HG03571 (cell line): Measurements from ENCODE around the gene CDYL.
"Not testable (repeated sequence)": the region's sequence is repeated elsewhere in the genome, so short reads cannot be mapped to it uniquely, and the experiment has no call there.

ENCODE experiments used
- ATAC-seq: cut with Tn5 transposase; IDR thresholded peaks from one replicate; pipeline ENCODE4 v1.9.1; 2021; ENCODE audit not compliant: unreplicated experiment

CDYL gene

GRCh38 chr6:4803343-4803744, 27.1 kb downstream of the CDYL start:
- ATAC-seq = no peak

DNA sequence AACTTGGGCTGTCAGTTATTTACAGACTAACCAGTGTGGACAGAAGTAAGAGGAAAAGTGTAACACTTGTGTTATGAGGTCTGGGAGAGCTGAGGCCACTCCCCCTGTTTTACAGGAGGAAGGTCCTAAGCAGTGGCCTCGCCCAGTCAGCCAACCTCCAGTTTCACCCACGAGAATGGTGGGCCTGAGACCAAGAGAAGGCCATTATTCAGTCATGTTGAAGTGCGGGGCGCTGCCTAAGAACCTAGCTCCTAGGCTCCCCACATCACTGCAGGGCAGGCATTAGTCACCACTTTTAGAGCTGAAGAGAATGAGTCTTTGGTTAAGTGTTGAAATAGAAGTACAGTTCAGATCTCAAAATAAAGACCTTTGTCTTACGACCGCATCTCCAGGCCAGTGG, 27.9 kb downstream of the CDYL start:
- ATAC-seq = no peak

DNA sequence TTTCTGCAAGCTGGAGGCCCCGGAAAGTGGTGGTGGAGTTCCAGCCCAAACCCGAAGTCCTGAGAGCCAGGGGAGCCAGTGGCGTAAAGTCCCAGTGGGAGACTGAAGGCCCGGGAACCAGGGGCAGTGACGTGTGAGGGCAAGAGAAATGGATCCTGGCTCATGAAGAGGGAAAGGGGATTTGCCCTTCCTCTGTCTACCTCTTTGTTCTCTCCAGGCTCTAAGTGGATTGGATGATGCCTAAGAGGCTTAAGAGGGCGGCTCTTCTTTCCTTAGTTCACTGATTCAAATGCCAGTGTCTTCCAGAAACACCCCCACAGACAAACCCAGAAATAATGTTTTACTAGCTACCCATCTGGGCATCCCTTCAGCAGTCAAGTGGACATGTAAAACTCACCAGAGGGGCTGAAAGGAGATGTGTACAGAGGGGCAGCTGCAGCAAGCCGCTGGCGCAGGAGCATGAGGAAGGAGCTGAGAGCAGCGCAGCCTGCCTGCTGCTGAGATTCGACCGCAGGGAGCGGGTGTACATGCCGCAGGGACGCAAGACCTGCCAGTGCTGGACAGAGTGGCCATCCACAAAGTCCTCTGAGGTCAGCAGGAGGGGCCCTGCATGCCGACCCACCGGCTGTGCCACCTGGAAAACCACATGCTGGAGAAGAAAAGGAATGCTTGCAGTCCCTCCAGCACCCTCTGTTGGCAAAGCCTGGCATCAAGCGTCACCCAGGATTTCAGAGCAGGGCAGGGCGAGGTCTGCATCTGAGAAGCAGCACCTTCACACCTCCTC, 29.5 kb downstream of the CDYL start:
- no peak for ATAC-seq

DNA sequence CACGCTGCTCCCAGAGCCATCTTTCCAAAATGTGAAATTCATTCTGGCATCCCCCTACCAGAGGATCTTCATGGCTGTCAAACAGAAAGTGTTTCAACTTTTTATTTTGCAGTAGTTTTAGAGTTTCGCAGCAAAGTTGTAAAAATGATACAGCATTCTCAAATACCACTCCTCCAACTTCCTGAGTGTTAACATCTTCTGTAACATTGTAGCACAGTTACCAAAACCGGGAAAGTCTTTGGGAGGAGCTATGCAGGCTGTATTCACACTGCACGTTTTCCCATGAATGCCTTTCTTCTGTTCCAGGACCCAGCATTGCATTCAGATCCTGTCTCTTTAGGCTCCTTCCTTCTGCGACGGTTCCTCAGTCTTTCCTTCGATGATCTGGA, 30.1 kb downstream of the CDYL start:
- ATAC-seq = no peak

GRCh38 chr6:4806791-4807190, 30.6 kb downstream of the CDYL start:
- no peak for ATAC-seq

DNA sequence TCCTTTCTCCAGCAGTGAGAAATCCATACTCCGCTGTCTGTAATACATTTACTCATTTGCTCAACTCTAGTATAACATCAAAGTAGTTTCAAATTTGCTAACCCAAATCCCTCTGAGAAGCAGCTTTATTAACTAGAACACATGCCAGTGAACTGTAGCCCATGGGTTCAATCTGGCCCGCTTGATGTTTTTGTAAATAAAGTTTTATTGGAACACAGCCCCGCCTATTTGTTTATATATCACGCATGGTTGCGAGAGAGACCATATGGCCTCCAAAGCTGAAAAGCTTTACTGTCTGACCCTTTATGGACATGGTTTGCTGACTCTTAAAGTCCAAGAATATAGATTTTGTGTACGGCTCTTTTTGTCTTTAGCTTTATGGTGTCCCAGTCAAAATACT, 32.2 kb downstream of the CDYL start:
- no peak for ATAC-seq

DNA sequence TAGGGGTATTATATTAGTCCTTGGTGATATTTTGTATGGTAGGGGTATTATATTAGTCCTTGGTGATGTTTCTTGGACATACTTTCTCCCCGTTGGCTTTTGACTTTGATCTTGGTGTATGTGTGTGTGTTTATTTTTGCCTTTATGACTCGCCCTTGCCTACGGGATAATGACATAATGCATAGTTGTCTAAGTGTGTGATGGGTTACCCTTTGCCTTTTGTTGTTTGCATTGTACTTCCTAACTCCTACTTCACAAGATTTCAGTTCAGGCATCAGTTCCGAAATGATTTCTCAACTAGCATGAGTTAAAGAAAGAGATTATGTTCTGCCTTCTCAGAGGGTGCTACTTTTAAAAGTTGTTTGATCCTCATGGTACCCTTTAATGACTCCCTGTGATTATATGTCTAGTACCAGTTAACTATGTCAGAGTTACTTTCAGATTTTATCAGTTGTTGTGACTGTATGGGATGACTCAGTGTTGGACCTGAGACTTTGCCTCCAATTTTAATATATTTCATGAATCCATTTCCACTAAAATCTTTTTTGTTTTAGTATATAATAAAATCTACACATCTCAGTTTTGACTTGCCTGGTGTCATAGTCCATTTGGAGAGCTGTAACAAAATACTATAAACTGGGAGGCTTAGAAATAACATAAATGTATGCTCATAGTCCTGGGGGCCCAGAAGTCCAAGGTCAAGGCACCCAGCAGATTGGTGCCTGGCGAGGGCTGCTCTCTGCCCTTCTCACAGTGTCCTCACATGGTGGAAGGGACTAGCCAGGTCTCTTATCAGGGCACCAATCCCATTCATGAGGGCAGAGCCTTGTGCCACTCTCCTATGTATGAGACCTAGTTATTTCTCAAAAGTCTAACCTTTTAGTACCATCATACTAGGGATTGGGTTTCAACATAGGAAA, 34.1 kb downstream of the CDYL start:
- ATAC-seq = no peak

GRCh38 chr6:4812068-4812467, 35.9 kb downstream of the CDYL start:
- no peak for ATAC-seq

- ATAC-seq = no peak
Measured at GRCh38 chr6:4813055-4813454, 36.9 kb downstream of the CDYL start.

DNA sequence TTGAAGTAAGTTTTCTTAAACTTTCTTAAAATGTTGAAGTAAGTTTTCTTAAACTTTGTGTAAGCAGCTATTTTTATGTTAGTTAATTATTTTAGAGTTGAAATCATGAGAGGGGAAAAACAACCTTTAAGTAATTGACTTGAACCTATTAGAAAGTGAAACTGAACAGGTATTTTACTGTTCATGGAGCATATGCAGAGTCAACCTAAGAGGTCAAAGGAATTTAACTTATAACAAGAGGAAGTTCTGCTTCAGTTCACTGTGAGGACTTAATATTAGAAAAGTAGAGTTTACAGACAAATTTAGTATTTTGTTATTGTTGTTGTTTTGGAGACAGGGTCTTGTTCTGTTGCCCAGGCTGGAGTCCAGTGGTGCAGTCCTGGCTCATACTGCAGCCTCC, 38.0 kb downstream of the CDYL start:
- peak; percentile 82 for ATAC-seq

GRCh38 chr6:4814987-4815386, 38.8 kb downstream of the CDYL start:
- ATAC-seq = no peak

DNA sequence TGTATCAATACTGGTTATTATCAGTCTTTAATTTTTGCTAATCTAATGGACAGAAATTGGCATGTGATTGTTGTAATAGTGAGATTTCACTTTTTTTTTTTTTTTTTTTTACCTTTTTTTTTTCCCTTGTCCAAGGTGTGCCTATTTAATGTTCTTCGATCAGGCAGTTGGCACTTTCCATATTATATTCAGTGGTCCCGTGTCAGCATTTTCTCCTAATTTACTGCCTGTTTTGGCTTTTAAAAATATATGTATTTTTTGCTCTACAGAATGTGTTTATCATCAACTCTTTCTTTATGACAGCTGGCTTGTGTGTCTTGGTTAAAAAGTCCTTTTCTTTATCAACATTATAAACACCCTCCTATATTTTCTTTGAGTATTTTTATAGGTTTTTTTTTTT, 39.4 kb downstream of the CDYL start:
- no peak for ATAC-seq

DNA sequence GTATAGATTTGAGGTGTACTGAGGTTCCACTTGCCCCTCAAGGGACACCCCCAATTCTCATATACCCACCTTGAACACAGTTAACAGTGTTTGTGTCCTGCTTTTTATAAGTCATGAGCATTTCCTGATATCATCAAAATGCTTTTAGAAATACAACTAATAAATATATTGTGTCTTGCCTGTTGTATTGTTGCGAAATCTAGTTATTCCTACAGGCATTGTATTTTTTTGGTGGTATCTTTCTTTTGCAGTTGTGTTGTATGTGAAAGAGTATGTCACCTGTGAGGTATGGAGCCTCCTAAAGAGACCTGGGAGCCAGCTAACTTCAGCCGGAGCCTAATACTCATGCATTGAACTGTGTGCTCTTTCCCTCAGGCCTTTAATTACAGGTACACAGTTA, 40.7 kb downstream of the CDYL start:
- ATAC-seq = no peak

- ATAC-seq = no peak
Measured at GRCh38 chr6:4817551-4817950, 41.3 kb downstream of the CDYL start.

GRCh38 chr6:4818272-4818938, 42.2 kb downstream of the CDYL start:
- ATAC-seq = no peak

DNA sequence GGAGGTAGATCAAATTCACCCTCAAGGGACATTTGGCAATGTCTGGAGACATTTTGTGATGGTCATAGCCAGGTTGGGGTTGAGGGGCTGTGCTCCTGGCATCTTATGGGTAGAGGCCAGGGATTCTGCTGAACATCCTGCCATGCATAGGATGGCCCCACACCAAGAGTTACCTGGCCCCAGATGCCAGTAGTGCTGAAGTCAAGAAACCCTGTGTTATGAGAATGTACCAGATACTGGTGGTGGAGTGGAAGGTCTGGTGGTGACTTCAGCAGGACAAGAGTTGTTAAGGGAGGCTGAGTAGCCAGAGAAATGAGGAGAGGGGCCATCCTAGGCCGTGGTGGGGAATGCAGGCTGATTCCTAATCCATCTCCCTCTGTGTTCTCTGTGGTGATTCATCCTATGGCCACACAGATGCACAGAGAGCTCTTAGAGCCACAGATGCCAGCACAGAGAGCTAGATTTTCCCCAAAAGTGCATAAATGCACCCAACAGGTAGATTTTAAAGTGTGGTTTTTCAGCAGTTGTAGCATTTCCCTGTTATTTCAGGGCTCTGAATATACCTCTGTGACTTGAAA, 43.6 kb downstream of the CDYL start:
- no peak for ATAC-seq

DNA sequence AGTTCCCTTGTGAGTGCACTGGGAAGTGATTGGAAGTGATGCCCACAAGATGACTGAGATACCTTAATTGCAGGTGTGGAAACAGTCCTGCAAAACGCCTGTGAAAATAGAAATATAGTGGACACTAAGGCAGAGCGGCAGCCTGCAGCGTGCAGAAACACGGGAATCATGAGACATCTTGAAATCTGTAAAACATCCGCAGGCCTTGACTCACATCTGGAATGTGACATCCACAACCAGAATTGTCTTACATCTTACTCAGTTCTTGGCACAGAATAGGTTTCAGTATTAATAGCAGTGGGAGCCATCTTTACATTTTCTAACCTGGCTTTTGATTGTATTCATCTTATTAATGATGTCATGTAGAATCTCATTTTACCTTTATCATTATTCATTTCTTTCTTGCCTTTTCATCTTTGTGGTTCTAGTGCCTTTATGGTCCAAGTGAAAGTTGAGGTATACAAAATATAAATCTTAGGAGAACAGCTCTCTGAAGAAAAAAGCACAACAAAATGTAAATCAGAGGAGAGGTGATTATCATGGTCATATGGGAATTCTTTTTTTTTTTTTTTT, 44.6 kb downstream of the CDYL start:
- no peak for ATAC-seq

DNA sequence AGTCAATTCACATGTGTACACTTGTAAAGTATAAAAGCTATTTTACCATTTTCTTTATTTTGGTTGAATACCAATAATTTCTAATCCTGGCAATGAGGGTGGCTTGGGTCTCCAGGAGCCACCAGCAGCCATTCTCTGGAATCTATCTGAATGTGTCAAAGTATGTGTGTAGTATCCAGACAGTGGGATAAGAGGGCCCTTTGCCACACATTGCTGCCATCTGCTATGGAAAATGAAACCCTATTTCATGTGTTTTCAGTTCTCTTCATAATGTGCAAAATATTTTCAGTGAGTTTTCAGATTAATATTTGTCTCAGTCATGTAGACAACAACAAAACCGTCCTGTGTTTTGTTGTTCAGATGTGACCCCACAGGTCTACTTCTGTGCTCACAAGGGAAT, 46.3 kb downstream of the CDYL start:
- no peak for ATAC-seq

GRCh38 chr6:4828187-4828698, 52.0 kb downstream of the CDYL start:
- no peak for ATAC-seq

DNA sequence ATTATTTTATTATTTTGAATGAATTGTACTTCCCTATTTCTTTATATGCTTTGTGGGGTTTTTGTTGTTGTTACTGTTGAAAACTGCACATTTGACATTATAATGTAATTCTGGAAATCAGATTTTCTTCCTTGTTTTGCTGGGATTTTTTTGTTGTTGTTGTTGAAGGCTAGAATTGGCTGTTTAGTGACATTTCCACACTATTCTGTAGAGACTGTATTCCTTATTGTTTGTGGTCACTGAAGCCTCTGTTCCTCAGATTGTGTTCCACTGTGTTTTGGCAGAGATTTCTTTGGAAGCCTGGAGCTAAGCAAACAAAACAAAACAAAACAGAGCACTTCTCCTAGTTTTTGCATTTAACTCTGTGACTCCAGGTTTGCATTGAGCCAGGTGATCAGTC, 52.9 kb downstream of the CDYL start:
- ATAC-seq = no peak

DNA sequence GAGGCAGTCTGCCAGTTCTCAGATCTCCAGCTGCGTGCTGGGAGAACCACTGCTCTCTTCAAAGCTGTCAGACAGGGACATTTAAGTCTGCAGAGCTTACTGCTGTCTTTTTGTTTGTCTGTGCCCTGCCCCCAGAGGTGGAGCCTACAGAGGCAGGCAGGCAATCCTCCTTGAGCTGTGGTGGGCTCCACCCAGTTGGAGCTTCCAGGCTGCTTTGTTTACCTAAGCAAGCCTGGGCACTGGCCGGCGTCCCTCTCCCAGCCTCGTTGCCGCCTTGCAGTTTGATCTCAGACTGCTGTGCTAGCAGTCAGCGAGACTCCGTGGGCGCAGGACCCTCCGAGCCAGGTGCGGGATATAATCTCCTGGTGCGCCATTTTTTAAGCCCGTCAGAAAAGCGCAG, 59.3 kb downstream of the CDYL start:
- not testable (repeated sequence) for ATAC-seq
